ENCODE measurements around the gene FREY1.

The FREY1 gene

DNA sequence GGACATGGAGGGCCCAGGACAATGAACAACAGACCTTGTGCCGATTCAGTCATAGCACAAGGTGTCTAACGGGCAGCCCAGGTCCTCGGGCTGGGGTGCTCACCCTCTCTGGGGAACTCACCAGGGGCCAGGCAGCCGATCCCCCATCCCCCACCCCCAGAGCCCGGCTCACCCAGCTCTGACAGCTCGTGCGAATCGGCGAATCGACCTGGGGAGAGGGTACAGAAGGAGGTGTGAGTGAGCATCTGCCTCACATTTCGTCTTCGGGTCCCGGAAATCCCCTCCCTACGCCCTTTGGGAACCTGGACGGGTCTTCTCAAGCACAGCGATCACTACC, 10.2 kb upstream of the FREY1 start:
- TF ChIP-seq, protein P1, sequence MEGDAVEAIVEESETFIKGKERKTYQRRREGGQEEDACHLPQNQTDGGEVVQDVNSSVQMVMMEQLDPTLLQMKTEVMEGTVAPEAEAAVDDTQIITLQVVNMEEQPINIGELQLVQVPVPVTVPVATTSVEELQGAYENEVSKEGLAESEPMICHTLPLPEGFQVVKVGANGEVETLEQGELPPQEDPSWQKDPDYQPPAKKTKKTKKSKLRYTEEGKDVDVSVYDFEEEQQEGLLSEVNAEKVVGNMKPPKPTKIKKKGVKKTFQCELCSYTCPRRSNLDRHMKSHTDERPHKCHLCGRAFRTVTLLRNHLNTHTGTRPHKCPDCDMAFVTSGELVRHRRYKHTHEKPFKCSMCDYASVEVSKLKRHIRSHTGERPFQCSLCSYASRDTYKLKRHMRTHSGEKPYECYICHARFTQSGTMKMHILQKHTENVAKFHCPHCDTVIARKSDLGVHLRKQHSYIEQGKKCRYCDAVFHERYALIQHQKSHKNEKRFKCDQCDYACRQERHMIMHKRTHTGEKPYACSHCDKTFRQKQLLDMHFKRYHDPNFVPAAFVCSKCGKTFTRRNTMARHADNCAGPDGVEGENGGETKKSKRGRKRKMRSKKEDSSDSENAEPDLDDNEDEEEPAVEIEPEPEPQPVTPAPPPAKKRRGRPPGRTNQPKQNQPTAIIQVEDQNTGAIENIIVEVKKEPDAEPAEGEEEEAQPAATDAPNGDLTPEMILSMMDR (IDR thresholded peaks at IDR 0.05): no peak
- Histone ChIP-seq H2AFZ (peak overlapping the region; percentile 86), H3K27me3 (ENCODE audit: control insufficient read depth, insufficient read depth, low read length) (no peaks in the 10 kb centered on the region)

DNA sequence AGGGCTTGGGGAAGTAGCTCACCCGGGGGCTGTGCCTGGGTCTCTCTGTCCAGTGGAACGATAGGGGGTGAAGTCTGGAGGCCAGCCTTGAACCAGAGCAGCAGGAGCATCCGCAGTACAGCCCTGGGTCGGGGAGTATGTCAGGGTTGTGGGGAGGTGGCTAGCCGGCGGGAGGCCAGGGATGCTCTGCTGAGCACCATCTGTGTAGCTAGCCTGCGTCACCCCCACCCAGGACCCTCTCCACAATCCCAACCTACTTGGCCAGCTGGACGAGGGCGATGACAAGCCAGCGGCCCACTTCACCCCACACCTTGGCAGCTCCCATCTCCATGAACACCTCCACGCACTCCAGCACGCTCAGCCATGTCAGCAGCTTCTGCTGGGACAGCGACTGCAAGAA, 8.4 kb upstream of the FREY1 start:
- H3K9ac ChIP-seq: no peak overlapping the region
- no peaks in the 10 kb centered on the region for H3K79me2 ChIP-seq
- no peaks in the 10 kb centered on the region for H3K36me3 ChIP-seq (ENCODE audit: control insufficient read depth, insufficient read depth, low read length)
- no peaks in the 10 kb centered on the region for H3K9me3 ChIP-seq (ENCODE audit: control insufficient read depth, low read length)
- H3K4me1 ChIP-seq: no peaks in the 10 kb centered on the region
- TF ChIP-seq, protein P1 (IDR thresholded peaks at IDR 0.05): no peak
- no peak overlapping the region for H2AFZ ChIP-seq
- no peak overlapping the region for H3K4me3 ChIP-seq (ENCODE audit: low read depth, low read length)
- H3K27ac ChIP-seq: no peak overlapping the region
- H3K27me3 ChIP-seq (ENCODE audit: control insufficient read depth, insufficient read depth, low read length): no peaks in the 10 kb centered on the region
- H3K4me2 ChIP-seq (ENCODE audit: low read length): no peak overlapping the region

More for the DNA sequence above, 10.2 kb upstream of the FREY1 start:
- Histone ChIP-seq H3K4me1 (peaks cover 5% of the 10 kb centered on the region), H3K9me3 (ENCODE audit: control insufficient read depth, low read length) (no peaks in the 10 kb centered on the region), H3K36me3 (ENCODE audit: control insufficient read depth, insufficient read depth, low read length) (no peaks in the 10 kb centered on the region), H3K9ac (no peak overlapping the region), H3K4me2 (ENCODE audit: low read length) (peak overlapping the region; percentile 93), H3K27ac (peak overlapping the region; percentile 88), H3K79me2 (no peaks in the 10 kb centered on the region), H3K4me3 (ENCODE audit: low read depth, low read length) (peak overlapping the region; percentile 94)

DNA sequence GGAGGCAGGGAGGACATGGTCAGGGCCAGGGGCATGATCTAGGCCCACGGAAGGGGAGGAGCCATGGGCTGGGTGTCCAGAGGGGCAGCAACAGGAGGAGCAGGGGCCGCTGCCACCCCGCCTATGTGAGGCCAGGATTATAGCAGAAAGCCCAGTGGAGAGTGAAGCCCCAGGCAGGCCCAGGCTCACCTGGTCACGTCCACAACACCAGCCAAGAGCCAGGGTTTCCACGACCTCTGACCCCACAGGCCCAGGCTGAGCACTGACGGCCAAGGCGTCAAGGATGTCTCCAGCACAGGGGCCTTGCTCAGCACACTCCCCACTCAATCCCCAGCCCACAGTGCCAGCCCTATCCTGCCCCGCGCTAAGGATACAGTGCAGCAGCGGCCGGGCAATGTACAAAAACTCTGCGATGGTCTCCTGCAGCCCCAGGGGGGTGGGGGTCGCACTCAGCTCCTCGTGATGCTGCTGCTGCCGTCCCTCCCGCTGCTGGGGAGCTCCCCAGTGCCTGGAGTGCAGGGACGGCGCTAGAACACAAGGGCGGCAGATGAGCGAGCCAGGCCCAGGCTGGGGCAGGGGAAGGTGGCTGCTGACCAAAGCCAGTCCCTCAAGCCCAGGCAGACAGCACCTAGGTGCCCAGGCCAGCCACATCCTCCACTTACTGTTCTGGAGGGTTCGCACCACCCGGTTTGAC, 7.0 kb upstream of the FREY1 start:
- Histone ChIP-seq H3K79me2 (no peaks in the 10 kb centered on the region), H3K27ac (no peak overlapping the region), H3K4me3 (ENCODE audit: low read depth, low read length) (no peak overlapping the region), H3K27me3 (ENCODE audit: control insufficient read depth, insufficient read depth, low read length) (no peaks in the 10 kb centered on the region), H3K36me3 (ENCODE audit: control insufficient read depth, insufficient read depth, low read length) (no peaks in the 10 kb centered on the region), H3K4me2 (ENCODE audit: low read length) (no peak overlapping the region), H3K4me1 (no peaks in the 10 kb centered on the region), H2AFZ (no peak overlapping the region), H3K9ac (no peak overlapping the region), H3K9me3 (ENCODE audit: control insufficient read depth, low read length) (no peaks in the 10 kb centered on the region)
- TF ChIP-seq, protein P1 (IDR thresholded peaks at IDR 0.05): no peak

- Histone ChIP-seq H3K36me3 (ENCODE audit: control insufficient read depth, insufficient read depth, low read length) (no peaks in the 10 kb centered on the region), H3K27me3 (ENCODE audit: control insufficient read depth, insufficient read depth, low read length) (no peaks in the 10 kb centered on the region), H3K9ac (no peak overlapping the region), H3K9me3 (ENCODE audit: control insufficient read depth, low read length) (no peaks in the 10 kb centered on the region), H2AFZ (no peak overlapping the region), H3K4me2 (ENCODE audit: low read length) (no peak overlapping the region), H3K4me3 (ENCODE audit: low read depth, low read length) (no peak overlapping the region), H3K4me1 (no peaks in the 10 kb centered on the region), H3K79me2 (no peaks in the 10 kb centered on the region), H3K27ac (no peak overlapping the region)
- TF ChIP-seq, protein P1 (IDR thresholded peaks at IDR 0.05): no peak
These were observed 6.4 kb upstream of the FREY1 start for GRCh38 chr11:45913514-45913913.

- no peaks in the 10 kb centered on the region for H3K36me3 ChIP-seq (ENCODE audit: control insufficient read depth, insufficient read depth, low read length)
- H3K9me3 ChIP-seq (ENCODE audit: control insufficient read depth, low read length): no peaks in the 10 kb centered on the region
- H3K27me3 ChIP-seq (ENCODE audit: control insufficient read depth, insufficient read depth, low read length): no peaks in the 10 kb centered on the region
- no peaks in the 10 kb centered on the region for H3K79me2 ChIP-seq
- TF ChIP-seq, protein P1 (IDR thresholded peaks at IDR 0.05): no peak
- H2AFZ ChIP-seq: no peak overlapping the region
- no peak overlapping the region for H3K4me3 ChIP-seq (ENCODE audit: low read depth, low read length)
- no peak overlapping the region for H3K27ac ChIP-seq
- no peaks in the 10 kb centered on the region for H3K4me1 ChIP-seq
- no peak overlapping the region for H3K9ac ChIP-seq
- H3K4me2 ChIP-seq (ENCODE audit: low read length): no peak overlapping the region
These were observed 3.6 kb upstream of the FREY1 start for GRCh38 chr11:45910623-45911022.

All from parathyroid adenoma (tissue), 2 donors.